Adipocyte (in vitro differentiated cells): ENCODE measurements around the gene RNGTT.
"Not testable (repeated sequence)": the region's sequence is repeated elsewhere in the genome, so short reads cannot be mapped to it uniquely, and the experiment has no call there.

Source experiments
- DNase-seq: peaks from one replicate; pipeline ENCODE4 v3.0.0-alpha.2; 2015; ENCODE audit warnings: low read depth
- H3K27me3 ChIP-seq: replicated peaks from 2 replicates; pipeline ENCODE4 v1.7.0; 2013; ENCODE audit warnings: mild to moderate bottlenecking, low read length, moderate library complexity; ENCODE audit not compliant: control insufficient read depth, insufficient read depth
- H3K36me3 ChIP-seq: 2 replicates; pipeline ENCODE4 v1.7.0; 2013; ENCODE audit warnings: low read length, mild to moderate bottlenecking, moderate library complexity; ENCODE audit not compliant: control insufficient read depth, insufficient read depth, severe bottlenecking
- H3K4me1 ChIP-seq: 2 replicates; pipeline ENCODE4 v1.7.0; 2013; ENCODE audit warnings: mild to moderate bottlenecking, low read length, moderate library complexity; ENCODE audit not compliant: control insufficient read depth, insufficient read depth
- H3K4me3 ChIP-seq: 2 replicates; pipeline ENCODE4 v1.7.0; 2013; ENCODE audit warnings: mild to moderate bottlenecking, low read length, moderate library complexity
- H3K9ac ChIP-seq: 2 replicates; pipeline ENCODE4 v1.7.0; 2013; ENCODE audit warnings: mild to moderate bottlenecking, low read length, moderate library complexity
- H3K9me3 ChIP-seq: 2 replicates; pipeline ENCODE4 v1.7.0; 2013; ENCODE audit warnings: mild to moderate bottlenecking, low read length, moderate library complexity; ENCODE audit not compliant: control insufficient read depth

Gene RNGTT

DNA sequence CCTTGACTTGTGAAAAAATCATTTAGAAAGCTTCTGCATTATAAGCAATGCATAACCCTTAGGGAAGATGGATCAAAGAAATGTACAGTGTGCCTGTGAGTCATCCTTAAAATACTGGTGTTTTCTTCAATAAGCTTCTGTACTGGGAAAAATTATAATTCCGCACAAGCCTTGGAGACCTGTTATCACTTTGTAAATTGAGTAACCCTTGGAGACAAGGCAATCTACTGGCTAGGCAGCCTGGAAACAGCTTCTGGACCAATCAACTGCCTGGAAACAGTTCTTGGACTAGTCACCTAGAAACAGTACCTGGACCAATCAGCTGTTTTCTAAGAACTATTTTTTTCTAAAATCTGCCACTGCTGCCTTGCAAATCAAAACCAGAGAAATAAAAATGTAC, 25.8 kb upstream of the RNGTT start:
- H3K4me3 ChIP-seq: no peak overlapping the region
- no peaks in the 10 kb centered on the region for H3K36me3 ChIP-seq
- no peak overlapping the region for H3K9ac ChIP-seq
- H3K27me3 ChIP-seq: no peaks in the 10 kb centered on the region
- H3K9me3 ChIP-seq: no peaks in the 10 kb centered on the region
- H3K4me1 ChIP-seq: peaks cover 8% of the 10 kb centered on the region
- DNase-seq: peak; percentile 41

DNA sequence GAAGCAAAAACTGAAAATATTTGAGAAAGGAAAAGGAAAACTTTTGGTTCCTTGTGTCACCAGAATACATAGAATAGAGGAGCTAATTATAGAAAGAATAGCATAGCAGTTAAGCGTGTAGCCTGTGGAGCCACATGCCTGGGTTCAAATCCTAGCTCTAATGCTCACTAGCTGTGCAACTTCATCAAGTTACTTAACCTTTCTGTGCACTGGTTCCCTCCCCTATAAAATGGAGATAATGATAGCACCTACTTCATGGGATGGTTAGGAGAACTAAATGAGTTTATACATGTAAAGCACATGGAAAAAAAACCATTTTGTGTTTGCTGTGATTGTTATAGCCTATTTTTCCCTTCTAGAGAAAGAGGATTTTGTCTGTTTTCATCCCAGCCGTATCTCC, 24.5 kb upstream of the RNGTT start:
- Histone ChIP-seq H3K9ac (no peak overlapping the region), H3K4me1 (peaks cover 6% of the 10 kb centered on the region), H3K27me3 (no peaks in the 10 kb centered on the region), H3K9me3 (no peaks in the 10 kb centered on the region), H3K4me3 (no peak overlapping the region), H3K36me3 (no peaks in the 10 kb centered on the region)
- DNase-seq: no peak

DNA sequence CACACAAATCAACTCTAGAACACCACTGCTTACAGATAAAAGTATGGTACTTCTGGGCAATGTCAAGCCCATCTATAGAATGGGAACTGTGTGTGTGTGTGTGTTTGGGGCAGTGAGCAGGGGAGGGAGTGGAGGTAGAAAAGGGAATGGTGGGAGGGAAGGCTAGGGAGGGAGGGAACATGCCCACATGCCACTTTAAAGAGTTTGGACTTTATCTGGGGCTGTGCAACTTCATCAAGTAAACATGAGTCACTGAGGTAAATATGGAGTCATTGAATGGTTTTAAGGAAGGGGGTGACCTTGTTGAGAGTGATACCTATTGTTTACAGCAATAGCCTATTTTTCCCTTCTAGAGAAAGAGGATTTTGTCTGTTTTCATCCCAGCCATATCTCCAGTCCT, 22.5 kb upstream of the RNGTT start:
- Histone ChIP-seq H3K36me3 (no peaks in the 10 kb centered on the region), H3K9me3 (no peaks in the 10 kb centered on the region), H3K4me1 (peaks cover 4% of the 10 kb centered on the region), H3K27me3 (no peaks in the 10 kb centered on the region), H3K4me3 (no peak overlapping the region), H3K9ac (no peak overlapping the region)
- DNase-seq: no peak

DNA sequence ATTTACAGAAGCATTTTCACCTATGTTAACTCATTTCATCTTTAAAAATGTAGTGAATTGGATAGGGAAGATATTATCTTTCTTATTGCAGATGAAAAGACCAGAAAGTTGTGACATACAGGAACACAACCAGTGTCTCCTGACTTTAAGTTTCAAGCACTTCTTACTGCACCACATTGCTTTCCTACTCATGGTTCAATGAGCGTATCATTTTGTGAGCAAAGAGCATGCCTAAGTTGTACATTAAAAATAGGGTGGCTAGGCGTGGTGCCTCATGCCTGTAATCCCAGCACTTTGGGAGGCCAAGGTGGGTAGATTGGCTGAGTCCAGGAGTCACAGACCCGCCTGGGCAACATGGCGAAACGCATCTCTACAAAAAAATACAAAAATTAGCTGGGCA, 21.2 kb upstream of the RNGTT start:
- Histone ChIP-seq H3K36me3 (no peaks in the 10 kb centered on the region), H3K4me1 (peaks cover 4% of the 10 kb centered on the region), H3K9ac (no peak overlapping the region), H3K4me3 (no peak overlapping the region), H3K27me3 (no peaks in the 10 kb centered on the region), H3K9me3 (no peaks in the 10 kb centered on the region)
- no peak for DNase-seq

DNA sequence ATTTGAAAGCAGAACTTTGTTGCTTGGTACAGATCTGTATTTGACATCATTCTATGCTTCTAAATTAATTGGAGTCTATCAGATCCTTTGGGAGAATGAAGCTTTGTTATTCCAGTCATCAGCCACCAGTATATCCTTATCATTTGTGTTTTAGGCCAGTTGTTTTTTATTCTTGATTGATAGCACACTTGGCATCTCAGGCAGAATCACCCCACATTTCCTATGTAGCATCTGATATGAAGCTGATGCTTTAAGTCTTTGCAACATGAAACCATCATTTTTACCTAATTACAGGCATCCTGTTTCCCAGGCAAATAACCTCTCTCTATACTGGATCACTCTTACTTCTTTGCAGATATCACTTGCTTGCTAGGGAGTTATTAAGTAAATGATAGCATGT, 20.7 kb upstream of the RNGTT start:
- DNase-seq: no peak
- H3K36me3 ChIP-seq: no peaks in the 10 kb centered on the region
- no peak overlapping the region for H3K9ac ChIP-seq
- H3K9me3 ChIP-seq: no peaks in the 10 kb centered on the region
- H3K27me3 ChIP-seq: no peaks in the 10 kb centered on the region
- H3K4me3 ChIP-seq: no peak overlapping the region
- peaks cover 4% of the 10 kb centered on the region for H3K4me1 ChIP-seq

DNA sequence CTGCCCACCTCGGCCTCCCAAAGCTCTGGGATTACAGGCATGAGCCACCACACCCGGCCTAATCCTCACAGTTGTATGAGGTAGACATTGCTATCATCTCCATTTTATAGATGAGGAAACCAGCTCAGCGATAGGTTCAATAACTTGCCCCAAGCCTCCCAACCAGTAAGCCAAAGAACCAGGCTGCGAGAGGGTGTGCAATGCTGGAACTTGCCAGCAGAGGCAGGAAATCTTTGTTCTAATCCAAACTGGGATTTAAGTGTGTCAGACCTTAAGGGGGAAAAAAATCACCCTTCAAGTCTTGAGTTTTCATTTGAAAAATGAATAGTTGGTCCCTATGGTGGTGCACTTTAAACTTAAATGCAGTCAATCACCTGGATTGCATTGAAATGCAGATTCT, 20.1 kb upstream of the RNGTT start:
- Histone ChIP-seq H3K4me1 (peaks cover 4% of the 10 kb centered on the region), H3K27me3 (no peaks in the 10 kb centered on the region), H3K4me3 (no peak overlapping the region), H3K36me3 (no peaks in the 10 kb centered on the region), H3K9me3 (no peaks in the 10 kb centered on the region), H3K9ac (no peak overlapping the region)
- peak; percentile 62 for DNase-seq

DNA sequence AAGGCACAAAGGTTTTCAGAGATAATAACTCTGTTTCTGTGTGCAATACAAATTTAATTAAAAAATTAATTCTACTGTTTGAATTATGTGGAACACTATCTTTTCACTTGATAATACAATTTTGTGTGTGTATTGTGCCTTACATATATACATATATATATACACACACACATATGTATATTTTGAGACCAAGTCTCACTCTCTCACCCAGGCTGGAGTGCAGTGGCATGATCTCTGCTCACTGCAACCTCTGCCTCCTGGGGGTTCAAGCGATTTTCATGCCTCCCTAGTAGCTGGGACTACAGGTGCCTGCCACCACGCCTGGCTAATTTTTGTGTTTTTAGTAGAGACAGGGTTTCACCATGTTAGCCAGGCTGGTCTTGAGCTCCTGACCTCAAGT, 19.7 kb upstream of the RNGTT start:
- not testable (repeated sequence) for H3K27me3 ChIP-seq, DNase-seq, H3K36me3 ChIP-seq, H3K4me1 ChIP-seq, H3K4me3 ChIP-seq, H3K9ac ChIP-seq, H3K9me3 ChIP-seq

DNA sequence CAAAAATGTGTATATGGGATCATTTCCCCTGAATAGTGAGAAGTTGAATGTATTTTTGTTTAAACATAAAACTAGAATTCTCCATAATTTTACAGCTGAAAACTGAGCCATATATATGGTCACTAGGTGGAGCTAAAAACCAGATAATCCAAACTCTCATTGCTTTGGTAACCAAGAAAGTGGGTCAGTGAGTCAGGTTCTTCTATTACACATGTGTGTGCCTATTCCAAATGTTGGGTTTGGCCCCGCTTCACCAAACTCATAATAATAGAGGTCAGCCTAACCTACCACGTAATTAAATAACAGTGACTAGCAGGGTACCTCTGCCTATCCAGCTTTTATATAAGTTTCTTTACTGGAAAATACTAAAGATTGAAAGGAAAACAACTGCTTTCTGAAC, 19.3 kb upstream of the RNGTT start:
- no peaks in the 10 kb centered on the region for H3K9me3 ChIP-seq
- peak; percentile 92 for DNase-seq

DNA sequence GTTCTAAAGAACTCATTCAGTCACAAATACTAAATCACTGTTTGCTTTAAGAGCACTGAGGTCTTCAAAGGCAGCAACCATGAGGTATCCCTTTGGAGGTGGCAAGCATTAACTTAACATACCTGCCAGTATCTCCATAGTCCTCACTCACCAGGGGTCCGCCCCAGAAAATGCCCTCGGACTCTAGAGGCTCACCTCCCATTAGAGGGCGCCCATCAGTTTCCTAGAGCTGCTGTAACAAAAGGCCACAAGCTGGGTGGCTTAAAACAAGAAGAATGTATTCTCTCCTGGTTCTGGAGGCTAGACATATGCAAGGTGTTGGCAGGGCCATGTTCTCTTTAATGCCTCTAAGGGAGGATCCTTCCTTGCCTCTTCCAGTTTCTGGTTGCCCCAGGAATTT, 12.0 kb upstream of the RNGTT start:
- Histone ChIP-seq H3K9me3 (no peaks in the 10 kb centered on the region), H3K36me3 (no peaks in the 10 kb centered on the region), H3K4me3 (no peak overlapping the region), H3K4me1 (no peaks in the 10 kb centered on the region), H3K27me3 (peaks cover 7% of the 10 kb centered on the region), H3K9ac (no peak overlapping the region)
- no peak for DNase-seq

More for the DNA sequence above, 19.3 kb upstream of the RNGTT start:
- Histone ChIP-seq H3K9ac (no peak overlapping the region), H3K36me3 (no peaks in the 10 kb centered on the region), H3K4me1 (peaks cover 4% of the 10 kb centered on the region), H3K27me3 (no peaks in the 10 kb centered on the region), H3K4me3 (no peak overlapping the region)

DNA sequence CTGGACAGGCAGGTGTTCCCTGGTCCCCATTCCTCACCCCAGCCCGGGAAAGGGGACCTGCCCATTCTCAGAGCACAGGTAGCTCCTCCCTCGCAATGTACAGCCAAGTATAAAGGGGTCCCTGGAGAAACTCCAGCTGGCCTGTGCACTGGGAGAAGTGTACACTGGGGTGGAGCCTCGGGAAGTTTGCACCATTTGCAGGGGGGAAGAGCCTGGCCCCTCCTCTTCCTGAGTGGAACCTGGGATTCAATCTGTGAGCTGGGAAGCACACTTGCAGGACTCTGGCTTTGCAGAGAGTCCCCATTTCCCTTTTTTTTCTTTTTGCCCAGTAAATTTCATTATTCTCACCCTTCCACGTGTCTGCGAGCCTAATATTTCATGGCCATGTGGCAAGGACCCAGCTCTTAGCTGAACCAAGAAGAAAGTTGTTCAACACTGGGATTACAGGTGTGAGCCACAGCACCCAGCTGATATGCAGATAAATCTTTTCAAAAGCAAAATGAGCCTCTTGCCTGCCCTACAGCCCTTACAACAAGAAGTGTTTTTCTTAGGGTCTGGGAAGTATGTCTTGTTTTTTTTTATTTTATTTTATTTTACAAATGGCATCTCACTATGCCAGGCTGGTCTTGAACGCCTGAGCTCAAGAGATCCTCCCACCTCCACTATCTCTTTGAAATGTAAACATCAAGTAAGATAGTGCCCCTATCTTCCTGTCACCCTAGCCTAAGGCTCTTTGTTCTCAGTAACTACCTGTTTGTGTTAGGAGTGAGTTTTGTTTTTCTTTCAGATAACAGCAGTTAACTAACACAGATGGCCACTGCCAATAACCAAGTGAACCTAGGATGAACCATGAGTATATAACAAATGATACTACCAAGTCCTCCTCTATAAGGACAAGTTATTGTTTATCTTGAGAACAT, 9.3 kb upstream of the RNGTT start:
- Histone ChIP-seq H3K4me3 (no peak overlapping the region), H3K9me3 (peaks cover 11% of the 10 kb centered on the region), H3K4me1 (no peaks in the 10 kb centered on the region), H3K9ac (no peak overlapping the region), H3K36me3 (no peaks in the 10 kb centered on the region), H3K27me3 (peaks cover 7% of the 10 kb centered on the region)
- no peak for DNase-seq

DNA sequence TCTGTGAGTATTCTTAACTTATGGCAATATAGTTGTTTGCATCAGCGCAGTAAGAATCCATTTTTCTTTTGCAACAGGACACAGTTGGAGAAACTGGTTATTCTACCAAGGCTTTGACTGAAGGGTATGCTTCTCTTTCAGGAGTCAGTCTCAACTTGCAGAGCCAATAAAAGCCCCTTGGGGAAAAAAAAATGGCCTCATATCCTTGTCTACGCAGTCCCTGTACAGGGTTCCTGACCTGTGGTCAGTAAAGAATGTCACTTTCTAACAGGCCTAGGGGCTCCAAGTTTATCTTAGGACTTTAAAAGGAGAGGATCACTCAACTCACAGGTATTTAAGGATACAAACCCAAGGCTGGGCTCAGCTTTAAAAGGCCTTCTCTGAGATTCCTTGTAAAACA, 6.9 kb upstream of the RNGTT start:
- no peak for DNase-seq
- no peaks in the 10 kb centered on the region for H3K4me1 ChIP-seq
- H3K9ac ChIP-seq: no peak overlapping the region
- H3K9me3 ChIP-seq: peaks cover 21% of the 10 kb centered on the region
- H3K4me3 ChIP-seq: no peak overlapping the region
- peaks cover 4% of the 10 kb centered on the region for H3K27me3 ChIP-seq
- H3K36me3 ChIP-seq: no peaks in the 10 kb centered on the region

DNA sequence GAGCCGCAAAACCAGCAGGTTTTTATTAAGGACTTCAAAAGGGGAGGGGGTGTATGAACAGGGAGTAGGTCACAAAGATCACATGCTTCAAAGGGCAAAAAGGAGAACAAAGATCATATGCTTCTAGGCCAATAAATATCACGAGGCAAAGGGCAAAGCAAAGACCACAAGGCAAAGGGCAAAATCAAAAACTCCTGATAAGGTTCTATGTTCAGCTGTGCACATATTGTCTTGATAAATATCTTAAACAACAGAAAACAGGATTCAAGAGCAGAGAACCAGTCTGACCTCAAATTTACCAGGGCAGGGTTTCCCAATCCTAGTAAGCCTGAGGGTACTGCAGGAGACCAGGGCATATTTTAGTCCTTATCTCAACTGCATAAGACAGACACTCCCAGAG, 5.8 kb upstream of the RNGTT start:
- not testable (repeated sequence) for H3K27me3 ChIP-seq, H3K9ac ChIP-seq, H3K36me3 ChIP-seq, H3K4me1 ChIP-seq, DNase-seq, H3K4me3 ChIP-seq
- peaks cover 21% of the 10 kb centered on the region for H3K9me3 ChIP-seq
